ENCODE data around the gene COPG2. TPM values are rescaled to one million over a fixed set of nuclear protein-coding genes. Genes with fewer than 3 reads are reported as not detected.
A peak's percentile ranks its signal among the peaks of the same experiment; 100 is the strongest.

COPG2 gene
- total RNA-seq, 1 experiment from 2014 or later = 26.0 TPM

GRCh38 chr7:130560972-130561371 lies 107.6 kb downstream of the COPG2 start:
- Histone ChIP-seq H3K27ac (ENCODE audit: low read length) (no peak overlapping the region), H3K27me3 (ENCODE audit: control insufficient read depth, insufficient read depth, low read length) (no peaks in the 10 kb centered on the region), H3K36me3 (ENCODE audit: control insufficient read depth, insufficient read depth, low read length) (no peaks in the 10 kb centered on the region), H3K9me3 (ENCODE audit: control insufficient read depth, insufficient read depth, low read depth, low read length) (no peaks in the 10 kb centered on the region), H3K4me3 (ENCODE audit: low read depth in 2 of 2, low read length in 2 of 2) (no peak overlapping the region), H3K4me1 (ENCODE audit: control insufficient read depth, insufficient read depth, low read length) (no peaks in the 10 kb centered on the region)
- peak; percentile 35 for DNase-seq (ENCODE audit: low read depth, low spot score)
- in situ Hi-C loops (cut with HindIII; ENCODE audit: low pct_unique_long_range_greater_than_20kb, low sequenced_read_pairs) = no loop called here
- ChIA-PET POLR2A (no interaction called here), CTCF (no interaction called here)
- ATAC-seq = peak; percentile 70
- TF ChIP-seq, protein P1, sequence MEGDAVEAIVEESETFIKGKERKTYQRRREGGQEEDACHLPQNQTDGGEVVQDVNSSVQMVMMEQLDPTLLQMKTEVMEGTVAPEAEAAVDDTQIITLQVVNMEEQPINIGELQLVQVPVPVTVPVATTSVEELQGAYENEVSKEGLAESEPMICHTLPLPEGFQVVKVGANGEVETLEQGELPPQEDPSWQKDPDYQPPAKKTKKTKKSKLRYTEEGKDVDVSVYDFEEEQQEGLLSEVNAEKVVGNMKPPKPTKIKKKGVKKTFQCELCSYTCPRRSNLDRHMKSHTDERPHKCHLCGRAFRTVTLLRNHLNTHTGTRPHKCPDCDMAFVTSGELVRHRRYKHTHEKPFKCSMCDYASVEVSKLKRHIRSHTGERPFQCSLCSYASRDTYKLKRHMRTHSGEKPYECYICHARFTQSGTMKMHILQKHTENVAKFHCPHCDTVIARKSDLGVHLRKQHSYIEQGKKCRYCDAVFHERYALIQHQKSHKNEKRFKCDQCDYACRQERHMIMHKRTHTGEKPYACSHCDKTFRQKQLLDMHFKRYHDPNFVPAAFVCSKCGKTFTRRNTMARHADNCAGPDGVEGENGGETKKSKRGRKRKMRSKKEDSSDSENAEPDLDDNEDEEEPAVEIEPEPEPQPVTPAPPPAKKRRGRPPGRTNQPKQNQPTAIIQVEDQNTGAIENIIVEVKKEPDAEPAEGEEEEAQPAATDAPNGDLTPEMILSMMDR (IDR thresholded peaks at IDR 0.05) = peak; percentile 51
- no peak for TF ChIP-seq SIN3A (IDR thresholded peaks at IDR 0.05; ENCODE audit: borderline replicate concordance, insufficient read depth, low read depth, low read length)
- intact Hi-C loops (cut with micrococcal nuclease; ENCODE audit: unreplicated experiment) = no loop called here
- no TSS peak for BruUV-seq (replicated peaks)

- CTCF ChIA-PET = no interaction called here
- POLR2A ChIA-PET = no interaction called here
- no peak overlapping the region for H3K4me3 ChIP-seq (ENCODE audit: low read depth in 2 of 2, low read length in 2 of 2)
- in situ Hi-C loops (cut with HindIII; ENCODE audit: low pct_unique_long_range_greater_than_20kb, low sequenced_read_pairs) = loop anchor here (10.0 kb wide), 1 partner anchor 234 kb away; no protein-coding TSS in a partner anchor
- DNase-seq (ENCODE audit: low read depth, low spot score) (no peak), ATAC-seq (no peak)
- no peaks in the 10 kb centered on the region for H3K27me3 ChIP-seq (ENCODE audit: control insufficient read depth, insufficient read depth, low read length)
- H3K27ac ChIP-seq (ENCODE audit: low read length) = no peak overlapping the region
- no peaks in the 10 kb centered on the region for H3K4me1 ChIP-seq (ENCODE audit: control insufficient read depth, insufficient read depth, low read length)
- H3K9me3 ChIP-seq (ENCODE audit: control insufficient read depth, insufficient read depth, low read depth, low read length) = no peaks in the 10 kb centered on the region
- H3K36me3 ChIP-seq (ENCODE audit: control insufficient read depth, insufficient read depth, low read length) = no peaks in the 10 kb centered on the region
- BruUV-seq (replicated peaks) = no TSS peak
- TF ChIP-seq, protein P1 (IDR thresholded peaks at IDR 0.05) = no peak
- TF ChIP-seq POLR2AphosphoS5 (IDR thresholded peaks at IDR 0.05; ENCODE audit: low read depth, low read length) (no peak), SIN3A (IDR thresholded peaks at IDR 0.05; ENCODE audit: borderline replicate concordance, insufficient read depth, low read depth, low read length) (no peak), TCF7L2 (IDR thresholded peaks at IDR 0.05; ENCODE audit: low read depth, low read length) (no peak)
- TF ChIP-seq, protein P2, sequence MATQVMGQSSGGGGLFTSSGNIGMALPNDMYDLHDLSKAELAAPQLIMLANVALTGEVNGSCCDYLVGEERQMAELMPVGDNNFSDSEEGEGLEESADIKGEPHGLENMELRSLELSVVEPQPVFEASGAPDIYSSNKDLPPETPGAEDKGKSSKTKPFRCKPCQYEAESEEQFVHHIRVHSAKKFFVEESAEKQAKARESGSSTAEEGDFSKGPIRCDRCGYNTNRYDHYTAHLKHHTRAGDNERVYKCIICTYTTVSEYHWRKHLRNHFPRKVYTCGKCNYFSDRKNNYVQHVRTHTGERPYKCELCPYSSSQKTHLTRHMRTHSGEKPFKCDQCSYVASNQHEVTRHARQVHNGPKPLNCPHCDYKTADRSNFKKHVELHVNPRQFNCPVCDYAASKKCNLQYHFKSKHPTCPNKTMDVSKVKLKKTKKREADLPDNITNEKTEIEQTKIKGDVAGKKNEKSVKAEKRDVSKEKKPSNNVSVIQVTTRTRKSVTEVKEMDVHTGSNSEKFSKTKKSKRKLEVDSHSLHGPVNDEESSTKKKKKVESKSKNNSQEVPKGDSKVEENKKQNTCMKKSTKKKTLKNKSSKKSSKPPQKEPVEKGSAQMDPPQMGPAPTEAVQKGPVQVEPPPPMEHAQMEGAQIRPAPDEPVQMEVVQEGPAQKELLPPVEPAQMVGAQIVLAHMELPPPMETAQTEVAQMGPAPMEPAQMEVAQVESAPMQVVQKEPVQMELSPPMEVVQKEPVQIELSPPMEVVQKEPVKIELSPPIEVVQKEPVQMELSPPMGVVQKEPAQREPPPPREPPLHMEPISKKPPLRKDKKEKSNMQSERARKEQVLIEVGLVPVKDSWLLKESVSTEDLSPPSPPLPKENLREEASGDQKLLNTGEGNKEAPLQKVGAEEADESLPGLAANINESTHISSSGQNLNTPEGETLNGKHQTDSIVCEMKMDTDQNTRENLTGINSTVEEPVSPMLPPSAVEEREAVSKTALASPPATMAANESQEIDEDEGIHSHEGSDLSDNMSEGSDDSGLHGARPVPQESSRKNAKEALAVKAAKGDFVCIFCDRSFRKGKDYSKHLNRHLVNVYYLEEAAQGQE (IDR thresholded peaks at IDR 0.05; ENCODE audit: insufficient read depth in 1 of 2, low read depth in 2 of 2, low read length in 1 of 2) = no peak
- intact Hi-C loops (cut with micrococcal nuclease; ENCODE audit: unreplicated experiment) = no loop called here
Observed at GRCh38 chr7:130559184-130559583, 109.4 kb downstream of the COPG2 start.

All from Panc1 (cell line).